Measurements from ENCODE around the gene DCDC1.
"Not testable (repeated sequence)": the region's sequence is repeated elsewhere in the genome, so short reads cannot be mapped to it uniquely, and the experiment has no call there.

DCDC1 gene

DNA sequence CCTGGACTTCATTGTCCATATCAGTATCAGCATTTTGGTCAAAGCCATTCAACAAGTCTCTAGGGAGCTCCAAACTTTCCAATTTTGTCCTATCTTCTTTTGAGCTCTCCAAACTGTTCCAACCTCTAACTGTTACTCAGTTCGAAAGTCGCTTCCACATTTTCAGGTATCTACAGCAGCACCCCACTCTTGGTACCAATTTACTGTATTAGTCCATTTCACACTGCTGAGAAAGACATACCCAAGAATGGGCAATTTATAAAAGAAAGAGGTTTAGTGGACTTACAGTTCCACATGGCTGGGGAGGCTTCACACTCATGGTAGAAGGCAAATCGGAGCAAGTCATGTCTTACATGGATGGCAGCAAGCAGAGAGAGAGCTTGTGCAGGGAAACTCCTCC, 96.0 kb downstream of the DCDC1 start:
- not testable (repeated sequence) for H3K4me3 Mint-ChIP-seq; H3K4me1 Mint-ChIP-seq (ENCODE audit: low read depth); H3K27ac Mint-ChIP-seq; H3K27me3 Mint-ChIP-seq (ENCODE audit: low read depth); H3K36me3 Mint-ChIP-seq (ENCODE audit: low read depth)
- H3K9me3 Mint-ChIP-seq: peaks cover 27% of the 10 kb centered on the region

DNA sequence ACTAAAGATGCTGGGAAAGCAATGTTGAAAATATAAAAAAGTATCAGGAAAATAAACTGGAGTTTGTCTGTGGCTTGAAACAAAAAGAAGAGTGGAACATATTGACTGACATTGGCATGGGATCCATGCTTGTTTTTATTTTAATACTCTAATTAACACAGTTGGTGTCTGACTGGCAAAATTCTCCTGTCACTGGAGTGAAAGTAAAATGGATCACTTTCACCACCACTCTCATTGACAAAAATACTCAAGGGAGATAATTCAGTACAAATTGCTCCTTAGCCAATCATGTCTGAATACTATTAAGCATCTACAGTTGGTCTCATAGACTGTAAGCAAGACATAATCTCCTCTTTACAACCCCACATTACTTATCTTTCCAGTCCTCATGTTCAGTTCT, 101.8 kb downstream of the DCDC1 start:
- peaks cover 12% of the 10 kb centered on the region for H3K9me3 Mint-ChIP-seq
- no peak overlapping the region for H3K27ac Mint-ChIP-seq

DNA sequence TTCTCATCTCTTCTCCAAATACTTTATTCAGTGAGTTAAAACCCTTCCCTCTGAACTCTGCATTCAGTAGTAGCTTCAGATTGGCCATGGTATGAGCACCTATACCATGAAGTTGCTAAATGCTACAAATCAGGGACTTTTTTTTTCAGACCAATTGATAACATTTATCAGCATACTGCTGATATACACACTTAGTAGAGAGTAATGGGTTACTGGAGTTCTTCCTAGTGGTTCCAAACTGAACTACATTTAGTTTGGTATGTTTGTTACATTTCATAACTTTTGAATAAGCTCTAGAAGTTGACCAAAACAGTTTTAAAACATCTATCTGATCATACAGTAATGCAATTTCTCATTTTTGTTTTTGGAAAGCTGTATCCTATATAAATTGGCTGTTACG, 104.7 kb downstream of the DCDC1 start:
- Mint-ChIP-seq H3K27me3 (ENCODE audit: low read depth) (no peaks in the 10 kb centered on the region), H3K27ac (no peak overlapping the region), H3K4me1 (ENCODE audit: low read depth) (no peaks in the 10 kb centered on the region), H3K4me3 (no peak overlapping the region), H3K9me3 (no peaks in the 10 kb centered on the region), H3K36me3 (ENCODE audit: low read depth) (no peaks in the 10 kb centered on the region)

More for the DNA sequence above, 101.8 kb downstream of the DCDC1 start:
- H3K27me3 Mint-ChIP-seq (ENCODE audit: low read depth): no peaks in the 10 kb centered on the region
- no peaks in the 10 kb centered on the region for H3K36me3 Mint-ChIP-seq (ENCODE audit: low read depth)
- H3K4me1 Mint-ChIP-seq (ENCODE audit: low read depth): no peaks in the 10 kb centered on the region
- no peak overlapping the region for H3K4me3 Mint-ChIP-seq

DNA sequence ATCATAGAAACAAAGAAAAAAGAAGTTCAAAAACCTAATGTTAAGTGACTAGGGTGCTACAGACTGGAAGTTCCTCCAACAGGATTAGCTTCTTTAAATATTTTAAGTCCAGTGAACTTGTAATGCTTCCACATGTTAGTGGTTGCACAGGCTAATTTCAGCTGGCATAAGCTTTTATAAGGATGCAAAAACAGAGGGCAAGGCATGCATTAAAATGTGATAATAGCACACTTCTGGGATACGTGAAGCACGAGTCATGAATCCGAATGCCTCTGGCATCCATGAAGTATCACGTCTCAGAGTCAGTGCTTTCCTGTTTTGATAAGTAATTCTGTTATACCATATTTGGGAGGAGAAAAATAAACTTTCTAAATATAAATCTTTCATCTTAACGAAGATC, 106.8 kb downstream of the DCDC1 start:
- no peaks in the 10 kb centered on the region for H3K36me3 Mint-ChIP-seq (ENCODE audit: low read depth)
- no peaks in the 10 kb centered on the region for H3K9me3 Mint-ChIP-seq
- no peak overlapping the region for H3K4me3 Mint-ChIP-seq
- H3K27ac Mint-ChIP-seq: no peak overlapping the region
- H3K4me1 Mint-ChIP-seq (ENCODE audit: low read depth): no peaks in the 10 kb centered on the region
- H3K27me3 Mint-ChIP-seq (ENCODE audit: low read depth): no peaks in the 10 kb centered on the region

DNA sequence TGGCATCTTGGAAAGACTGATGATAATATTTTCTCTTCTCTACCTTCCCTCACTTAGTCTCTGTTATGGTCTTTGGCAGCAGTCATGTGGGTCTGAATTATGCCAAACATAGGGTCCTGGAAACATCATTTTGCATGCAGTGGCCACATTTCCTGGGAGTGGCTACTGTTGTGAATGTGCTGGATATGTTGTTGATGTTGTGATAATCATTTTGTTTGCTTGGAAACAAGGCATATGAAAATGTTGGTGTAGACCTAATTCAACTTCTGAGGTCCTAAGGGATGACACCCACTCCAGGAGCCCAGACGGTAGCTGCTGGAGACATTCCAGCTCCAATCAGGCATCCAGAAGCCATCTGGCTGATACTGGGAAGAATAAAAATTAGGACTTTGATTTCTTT, 109.7 kb downstream of the DCDC1 start:
- H3K36me3 Mint-ChIP-seq (ENCODE audit: low read depth): no peaks in the 10 kb centered on the region
- no peak overlapping the region for H3K4me3 Mint-ChIP-seq
- no peaks in the 10 kb centered on the region for H3K4me1 Mint-ChIP-seq (ENCODE audit: low read depth)
- no peaks in the 10 kb centered on the region for H3K27me3 Mint-ChIP-seq (ENCODE audit: low read depth)
- no peaks in the 10 kb centered on the region for H3K9me3 Mint-ChIP-seq
- H3K27ac Mint-ChIP-seq: no peak overlapping the region

DNA sequence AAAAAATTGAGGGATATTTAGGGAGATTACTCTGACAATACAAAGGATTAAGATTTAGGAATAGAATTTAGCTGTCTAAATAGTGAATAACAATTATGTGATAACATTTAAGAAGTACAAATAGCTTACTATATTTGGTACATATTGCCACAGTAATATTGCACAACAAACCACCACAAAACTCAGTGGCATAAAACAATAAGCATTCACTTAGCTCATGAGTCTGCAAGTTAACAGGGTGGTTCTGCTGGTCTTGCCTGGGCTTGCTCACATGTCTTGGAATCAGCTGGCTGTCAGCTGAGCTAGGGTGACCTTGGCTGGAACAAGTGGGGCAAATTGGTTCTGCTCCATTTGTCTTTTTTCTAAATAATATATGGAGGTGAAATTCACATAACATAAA, 115.1 kb downstream of the DCDC1 start:
- Mint-ChIP-seq H3K27ac (no peak overlapping the region), H3K4me3 (no peak overlapping the region), H3K9me3 (no peaks in the 10 kb centered on the region), H3K4me1 (ENCODE audit: low read depth) (no peaks in the 10 kb centered on the region), H3K27me3 (ENCODE audit: low read depth) (peaks cover 3% of the 10 kb centered on the region), H3K36me3 (ENCODE audit: low read depth) (no peaks in the 10 kb centered on the region)

DNA sequence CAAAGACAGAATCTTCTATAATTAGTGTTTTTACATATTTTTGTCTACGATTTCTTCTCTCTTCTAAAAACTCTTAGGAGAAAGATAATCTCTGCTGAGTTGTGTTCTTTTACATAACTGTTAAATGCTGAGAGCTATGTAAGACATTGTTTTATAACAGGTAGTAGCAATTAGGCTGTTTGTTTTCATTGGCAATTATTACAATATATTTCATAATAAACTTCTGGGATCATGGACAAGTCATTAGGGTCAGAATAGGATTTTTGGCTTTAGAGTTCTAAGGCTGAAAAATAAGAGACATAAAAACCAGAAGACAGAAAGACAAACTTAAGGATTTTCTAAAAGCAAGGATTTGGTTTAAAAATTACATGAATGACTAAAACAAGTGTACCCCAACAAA, 120.8 kb downstream of the DCDC1 start:
- Mint-ChIP-seq H3K9me3 (no peaks in the 10 kb centered on the region), H3K4me1 (ENCODE audit: low read depth) (no peaks in the 10 kb centered on the region)

DNA sequence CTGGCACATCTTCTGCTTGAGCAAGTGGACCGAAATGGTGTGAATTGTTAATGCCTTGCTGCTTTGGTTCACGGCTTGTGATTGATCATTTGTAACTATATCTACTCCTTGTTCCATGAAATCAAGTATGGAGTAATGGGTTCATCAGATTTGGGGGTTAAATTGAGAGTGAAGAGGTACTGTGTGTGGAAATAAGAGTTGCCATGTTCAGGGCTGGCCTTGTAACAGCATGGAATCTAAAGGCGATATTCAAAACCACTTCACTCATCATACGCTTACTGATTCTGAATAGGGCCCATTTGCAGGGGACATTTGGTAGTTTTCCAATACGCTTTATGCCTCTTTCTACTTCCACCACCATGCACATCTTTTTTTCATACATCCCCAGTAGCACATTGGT, 122.2 kb downstream of the DCDC1 start:
- Mint-ChIP-seq H3K4me1 (ENCODE audit: low read depth) (no peaks in the 10 kb centered on the region), H3K9me3 (no peaks in the 10 kb centered on the region), H3K4me3 (no peak overlapping the region), H3K27ac (no peak overlapping the region), H3K36me3 (ENCODE audit: low read depth) (no peaks in the 10 kb centered on the region), H3K27me3 (ENCODE audit: low read depth) (peaks cover 3% of the 10 kb centered on the region)

More for the DNA sequence above, 120.8 kb downstream of the DCDC1 start:
- H3K27me3 Mint-ChIP-seq (ENCODE audit: low read depth): peaks cover 3% of the 10 kb centered on the region
- H3K27ac Mint-ChIP-seq: no peak overlapping the region
- H3K4me3 Mint-ChIP-seq: no peak overlapping the region
- no peaks in the 10 kb centered on the region for H3K36me3 Mint-ChIP-seq (ENCODE audit: low read depth)

DNA sequence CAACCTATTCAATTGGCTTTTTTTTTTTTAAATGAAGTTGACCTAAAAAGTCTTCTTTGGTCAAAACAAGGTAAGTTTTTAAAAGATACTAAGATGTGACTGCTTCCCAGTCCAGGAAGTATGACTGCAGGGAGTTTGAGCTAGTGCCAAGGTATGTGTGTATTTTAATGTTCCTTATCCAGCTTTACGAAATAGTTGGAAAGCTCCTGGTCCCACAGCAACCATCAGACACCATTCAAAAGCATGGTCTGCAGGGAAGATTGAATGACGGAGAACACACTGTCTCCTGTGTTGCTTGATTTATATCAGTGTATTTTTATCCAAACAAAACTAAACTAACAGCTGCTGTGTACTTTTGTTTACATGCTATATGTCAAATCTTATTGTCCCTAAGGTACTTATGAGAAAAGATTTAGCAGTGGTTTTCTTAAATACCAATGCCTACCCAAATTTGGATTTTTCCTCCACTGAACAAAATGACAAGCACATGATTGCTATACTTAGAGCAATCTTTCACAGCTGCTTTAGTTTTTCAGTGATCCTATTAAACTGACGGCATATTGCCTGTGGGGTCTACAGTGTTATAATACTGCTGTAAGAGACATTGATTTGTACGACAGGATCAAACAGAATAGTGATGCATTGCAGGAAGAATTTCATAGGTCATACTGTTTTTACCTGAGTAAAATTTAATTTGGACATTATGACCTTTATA, 122.9 kb downstream of the DCDC1 start:
- Mint-ChIP-seq H3K4me3 (no peak overlapping the region), H3K36me3 (ENCODE audit: low read depth) (no peaks in the 10 kb centered on the region), H3K27ac (no peak overlapping the region), H3K27me3 (ENCODE audit: low read depth) (peaks cover 3% of the 10 kb centered on the region), H3K9me3 (no peaks in the 10 kb centered on the region), H3K4me1 (ENCODE audit: low read depth) (no peaks in the 10 kb centered on the region)

DNA sequence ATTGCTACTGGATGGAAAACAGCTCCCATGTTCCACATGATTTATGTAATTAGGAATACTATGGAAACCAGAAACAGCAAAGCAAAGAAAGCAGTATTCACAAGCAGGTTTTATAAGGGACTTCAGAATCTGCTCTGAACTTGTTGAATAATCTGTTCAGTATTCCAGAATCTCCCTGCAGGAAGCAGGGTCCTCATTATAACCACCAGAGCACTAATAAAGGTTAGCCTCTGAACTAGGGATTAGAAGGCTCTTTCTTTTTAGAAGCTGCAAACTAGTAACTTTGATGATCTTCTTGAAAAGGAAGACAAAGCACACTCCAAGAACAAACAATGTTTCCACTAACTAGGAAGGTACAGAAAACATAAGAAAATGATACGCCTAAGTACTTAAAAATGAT, 125.8 kb downstream of the DCDC1 start:
- H3K27me3 Mint-ChIP-seq (ENCODE audit: low read depth): no peaks in the 10 kb centered on the region
- no peaks in the 10 kb centered on the region for H3K4me1 Mint-ChIP-seq (ENCODE audit: low read depth)
- H3K36me3 Mint-ChIP-seq (ENCODE audit: low read depth): no peaks in the 10 kb centered on the region
- no peak overlapping the region for H3K4me3 Mint-ChIP-seq
- H3K27ac Mint-ChIP-seq: no peak overlapping the region
- H3K9me3 Mint-ChIP-seq: no peaks in the 10 kb centered on the region

DNA sequence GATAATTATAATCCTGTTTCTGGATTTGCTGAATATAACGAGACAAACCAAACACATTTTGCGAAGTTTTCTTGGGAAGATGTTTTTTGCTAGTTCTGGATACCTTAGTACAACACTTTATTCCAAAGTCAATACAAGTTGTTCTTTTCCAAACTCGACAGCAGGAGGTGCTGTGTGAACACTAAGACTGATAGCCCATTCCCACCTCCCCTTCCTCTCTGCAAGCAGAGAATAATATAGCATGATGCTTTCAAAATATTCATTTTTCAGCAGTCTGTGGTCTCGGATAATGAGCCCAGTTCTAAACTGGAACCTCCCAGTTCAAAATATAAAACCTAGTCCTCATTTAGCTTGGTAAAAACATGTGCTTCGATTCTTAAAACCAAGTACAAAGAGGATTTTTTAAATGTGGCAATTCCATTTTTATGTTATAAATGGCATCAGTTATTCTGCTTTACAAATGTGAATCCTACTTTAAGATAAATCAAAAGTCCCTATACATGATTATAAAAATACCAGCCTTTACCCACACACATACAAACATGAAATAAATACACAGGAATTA, 129.1 kb downstream of the DCDC1 start:
- Mint-ChIP-seq H3K4me1 (ENCODE audit: low read depth) (no peaks in the 10 kb centered on the region), H3K27ac (no peak overlapping the region), H3K9me3 (no peaks in the 10 kb centered on the region), H3K4me3 (no peak overlapping the region), H3K27me3 (ENCODE audit: low read depth) (no peaks in the 10 kb centered on the region), H3K36me3 (ENCODE audit: low read depth) (no peaks in the 10 kb centered on the region)

DNA sequence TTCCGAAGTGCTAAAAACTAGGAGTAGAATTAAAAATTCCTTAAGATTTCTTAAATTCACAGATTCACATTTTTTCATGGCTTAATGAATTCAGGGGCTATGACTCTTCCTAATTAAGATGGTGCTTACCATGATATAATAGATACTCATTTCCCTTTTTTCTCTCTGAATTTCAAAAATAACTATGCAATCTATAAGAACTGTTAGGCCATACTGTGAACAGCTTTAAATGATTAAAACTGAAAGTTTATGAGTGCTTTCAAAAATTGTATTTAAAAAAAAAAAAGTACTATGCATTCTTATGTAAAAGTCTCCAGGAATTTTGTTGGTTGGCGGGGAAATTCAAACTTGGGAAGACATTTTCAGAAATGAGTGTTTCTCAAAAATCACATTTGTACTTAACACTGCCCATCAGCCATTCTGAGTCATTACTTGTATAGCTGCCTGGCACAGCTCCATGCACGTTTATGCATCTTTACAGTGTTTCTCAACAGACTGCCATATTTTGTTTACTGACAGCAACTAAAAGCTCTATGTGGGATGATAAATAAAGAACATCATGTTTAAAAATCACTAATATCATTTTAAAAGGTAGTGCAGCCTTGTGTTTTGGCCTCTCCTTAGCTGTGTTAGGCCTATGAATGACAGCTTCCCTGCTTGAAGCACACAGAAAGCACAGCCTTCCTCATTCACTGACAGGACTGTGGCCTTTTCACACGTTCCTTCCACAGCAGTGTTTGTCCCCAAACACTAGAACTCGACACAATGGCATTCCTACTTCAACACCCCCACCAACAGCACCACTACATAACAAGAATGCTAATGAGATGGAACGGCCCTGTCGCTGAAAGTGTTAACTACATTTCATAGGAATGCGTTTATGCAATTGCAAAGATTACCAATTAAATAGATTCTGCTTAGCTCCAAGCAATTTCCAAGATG, 131.4 kb downstream of the DCDC1 start:
- Mint-ChIP-seq H3K27me3 (ENCODE audit: low read depth) (no peaks in the 10 kb centered on the region), H3K4me1 (ENCODE audit: low read depth) (no peaks in the 10 kb centered on the region), H3K9me3 (no peaks in the 10 kb centered on the region), H3K27ac (no peak overlapping the region), H3K4me3 (no peak overlapping the region), H3K36me3 (ENCODE audit: low read depth) (no peaks in the 10 kb centered on the region)

DNA sequence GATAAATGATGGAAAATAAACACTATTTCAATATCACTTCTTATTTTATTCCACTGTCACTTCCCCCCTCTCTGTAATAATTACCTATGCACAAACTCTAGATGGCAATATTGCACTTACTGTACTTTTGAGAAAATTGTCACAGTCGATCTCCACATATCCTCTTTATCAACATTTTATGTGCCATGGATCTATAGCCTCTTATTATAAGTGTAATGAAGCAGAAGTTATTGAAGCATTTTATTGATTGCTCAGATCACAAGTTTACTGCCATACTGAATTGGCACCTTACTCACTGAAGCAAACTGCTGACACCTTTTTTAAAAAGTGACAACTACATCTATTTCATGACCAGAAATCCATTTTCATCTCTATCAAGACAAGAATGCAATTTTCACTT, 133.4 kb downstream of the DCDC1 start:
- Mint-ChIP-seq H3K9me3 (no peaks in the 10 kb centered on the region), H3K4me1 (ENCODE audit: low read depth) (no peaks in the 10 kb centered on the region), H3K4me3 (no peak overlapping the region), H3K27me3 (ENCODE audit: low read depth) (no peaks in the 10 kb centered on the region), H3K27ac (no peak overlapping the region), H3K36me3 (ENCODE audit: low read depth) (no peaks in the 10 kb centered on the region)

DNA sequence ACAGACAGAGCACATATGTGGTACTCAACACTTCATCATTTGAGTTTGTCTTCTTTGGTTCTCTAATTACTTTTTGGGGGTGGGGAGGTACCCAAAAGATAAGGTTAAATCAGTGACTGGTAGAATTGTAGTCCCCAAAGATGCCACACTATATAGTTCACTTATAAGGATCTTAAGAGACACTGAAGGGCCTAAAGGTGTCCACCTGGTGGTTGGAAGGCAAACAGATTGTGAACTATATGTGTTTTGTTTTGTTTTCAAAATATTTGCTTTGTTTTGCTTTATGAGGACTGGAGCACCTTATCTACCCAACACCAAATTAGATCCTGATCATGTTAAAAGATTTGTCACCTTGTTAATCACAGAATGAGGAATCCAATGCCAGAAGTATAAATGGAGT, 136.1 kb downstream of the DCDC1 start:
- Mint-ChIP-seq H3K4me1 (ENCODE audit: low read depth) (no peaks in the 10 kb centered on the region), H3K27ac (no peak overlapping the region), H3K4me3 (no peak overlapping the region), H3K36me3 (ENCODE audit: low read depth) (no peaks in the 10 kb centered on the region), H3K9me3 (no peaks in the 10 kb centered on the region), H3K27me3 (ENCODE audit: low read depth) (no peaks in the 10 kb centered on the region)

DNA sequence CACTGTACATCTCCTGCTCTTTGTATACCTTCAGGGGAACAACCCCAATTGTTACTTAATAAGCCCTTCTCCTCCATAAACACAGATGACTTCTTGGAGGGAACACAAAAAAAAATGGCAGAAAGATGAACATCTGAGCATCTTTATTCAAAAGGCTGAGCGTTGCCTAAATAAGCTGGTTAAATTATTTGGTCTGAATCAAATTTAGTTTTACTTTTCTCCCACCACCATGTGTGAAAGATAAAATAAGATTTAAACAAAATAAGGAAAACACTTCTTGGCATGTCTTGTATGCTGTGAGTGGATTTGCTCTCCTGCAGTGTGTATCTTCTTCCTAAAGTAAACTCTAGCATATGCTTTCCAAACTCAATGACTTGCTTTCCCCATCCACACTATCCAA, 137.9 kb downstream of the DCDC1 start:
- no peaks in the 10 kb centered on the region for H3K4me1 Mint-ChIP-seq (ENCODE audit: low read depth)
- no peaks in the 10 kb centered on the region for H3K36me3 Mint-ChIP-seq (ENCODE audit: low read depth)
- H3K27me3 Mint-ChIP-seq (ENCODE audit: low read depth): no peaks in the 10 kb centered on the region
- H3K4me3 Mint-ChIP-seq: no peak overlapping the region
- no peaks in the 10 kb centered on the region for H3K9me3 Mint-ChIP-seq
- H3K27ac Mint-ChIP-seq: no peak overlapping the region

Data from T-helper 1 cell treated with Interleukin-12 subunit alpha and Interleukin-12 subunit beta and Interleukin-4 antibody, amounts not matched to agents 30 μg/mL and 1 μg/mL, for 36 hours (primary cell).